CD14-positive monocyte (primary cell): ENCODE data around the gene GAMT. TPM values are rescaled to one million over a fixed set of nuclear protein-coding genes. Genes with fewer than 3 reads are reported as not detected.

Source experiments
- DNase-seq, 3 donors: peaks; one replicate each; pipeline ENCODE4 v3.0.0-alpha.2; 2011 to 2022
- H2AFZ ChIP-seq: 2 replicates; pipeline ENCODE4 v1.6.0; 2012; ENCODE audit warnings: mild to moderate bottlenecking, low read depth, low read length, inconsistent platforms; ENCODE audit not compliant: insufficient read depth, poor library complexity, severe bottlenecking
- H3K27ac ChIP-seq, 2 donors: 1 replicate in 1 of 2; 2 replicates in 1 of 2; pipeline ENCODE4 v1.5.1; 2012 to 2013; ENCODE audit warnings: low read length in 2 of 2, control low read depth in 1 of 2, inconsistent platforms in 1 of 2, low read depth in 1 of 2, mild to moderate bottlenecking in 1 of 2
- H3K27me3 ChIP-seq, 2 donors: one replicate each; pipeline versions ENCODE4 v1.6.0 to v1.6.1; 2011 to 2013; ENCODE audit warnings: low read length in 2 of 2; ENCODE audit not compliant: control insufficient read depth in 2 of 2, insufficient read depth in 2 of 2
- H3K36me3 ChIP-seq, 2 donors: replicated peaks in 1 of 2; 1 replicate in 1 of 2; 2 replicates in 1 of 2; pipeline versions ENCODE4 v1.5.1 to v1.6.1; 2012 to 2013; ENCODE audit warnings: low read length in 2 of 2, control low read depth in 1 of 2, inconsistent platforms in 1 of 2, mild to moderate bottlenecking in 1 of 2; ENCODE audit not compliant: insufficient read depth in 2 of 2, control insufficient read depth in 1 of 2
- H3K4me1 ChIP-seq, 2 donors: 1 replicate in 1 of 2; 2 replicates in 1 of 2; pipeline versions ENCODE4 v1.5.1 to v1.6.1; 2012 to 2013; ENCODE audit warnings: low read length in 2 of 2, control low read depth in 1 of 2, inconsistent platforms in 1 of 2, mild to moderate bottlenecking in 1 of 2, moderate library complexity in 1 of 2; ENCODE audit not compliant: insufficient read depth in 2 of 2, control insufficient read depth in 1 of 2
- H3K4me2 ChIP-seq: replicated peaks from 2 replicates; pipeline ENCODE3; 2012; ENCODE audit warnings: low read length, moderate library complexity, mild to moderate bottlenecking; ENCODE audit not compliant: poor library complexity, severe bottlenecking; ENCODE audit errors: extremely low read depth
- H3K4me3 ChIP-seq, 3 experiments: fragments of 200-600 bp in 1 of 3; sonication (generic) in 1 of 3; replicated peaks in 1 of 3; 1 replicate in 2 of 3; 2 replicates in 1 of 3; pipeline ENCODE4 v1.5.1; 2011 to 2013; ENCODE audit warnings: low read length in 3 of 3, mild to moderate bottlenecking in 3 of 3, control low read depth in 2 of 3, low read depth in 2 of 3, inconsistent platforms in 1 of 3, moderate library complexity in 1 of 3
- H3K79me2 ChIP-seq: 2 replicates; pipeline ENCODE4 v1.6.0; 2012; ENCODE audit warnings: mild to moderate bottlenecking, control low read depth, inconsistent platforms, low read length, moderate library complexity; ENCODE audit not compliant: insufficient read depth
- H3K9ac ChIP-seq: 2 replicates; pipeline ENCODE4 v1.6.0; 2017; ENCODE audit warnings: low read length, mild to moderate bottlenecking; ENCODE audit not compliant: insufficient read depth, poor library complexity, severe bottlenecking
- H3K9me3 ChIP-seq, 2 donors: replicated peaks in 1 of 2; 1 replicate in 1 of 2; 2 replicates in 1 of 2; pipeline versions ENCODE4 v1.5.1 to v1.6.1; 2012 to 2013; ENCODE audit warnings: low read length in 2 of 2, control low read depth in 1 of 2; ENCODE audit not compliant: control insufficient read depth in 1 of 2, insufficient read depth in 1 of 2
- H4K20me1 ChIP-seq: 2 replicates; pipeline ENCODE4 v1.6.0; 2012; ENCODE audit warnings: mild to moderate bottlenecking, low read length, control low read depth, moderate library complexity; ENCODE audit not compliant: insufficient read depth
- H3K27ac Mint-ChIP-seq, 7 donors: one replicate each; pipeline ENCODE4 v1.8.0; 2020; ENCODE audit warnings: mild to moderate bottlenecking in 7 of 7, mixed read lengths in 7 of 7, moderate library complexity in 6 of 7, inconsistent platforms in 2 of 7
- H3K27me3 Mint-ChIP-seq, 3 donors: one replicate each; pipeline ENCODE4 v1.8.0; 2021 to 2022; ENCODE audit warnings: low read depth in 3 of 3, mild to moderate bottlenecking in 3 of 3, mixed read lengths in 3 of 3, moderate library complexity in 3 of 3, inconsistent platforms in 1 of 3
- H3K36me3 Mint-ChIP-seq, 2 donors: one replicate each; pipeline ENCODE4 v1.8.0; 2020; ENCODE audit warnings: mixed read lengths in 2 of 2, inconsistent platforms in 1 of 2, mild to moderate bottlenecking in 1 of 2
- H3K4me1 Mint-ChIP-seq: one replicate; pipeline ENCODE4 v1.8.0; 2020; ENCODE audit warnings: mild to moderate bottlenecking, mixed read lengths
- H3K4me3 Mint-ChIP-seq, 2 donors: one replicate each; pipeline ENCODE4 v1.8.0; 2020; ENCODE audit warnings: mild to moderate bottlenecking in 2 of 2, mixed read lengths in 2 of 2, moderate library complexity in 1 of 2
- H3K9me3 Mint-ChIP-seq, 7 donors: one replicate each; pipeline ENCODE4 v1.8.0; 2020 to 2022; ENCODE audit warnings: mixed read lengths in 7 of 7, mild to moderate bottlenecking in 6 of 7, moderate library complexity in 6 of 7, inconsistent platforms in 2 of 7
- CTCF ChIP-seq: fragments of 200-600 bp; IDR thresholded peaks from one replicate; pipeline ENCODE4 v1.8.0; 2022; ENCODE audit warnings: antibody characterized with exemption, mild to moderate bottlenecking
- WGBS: methylation state at CpG from one replicate; pipeline ENCODE4 v1.1.5; 2013; ENCODE audit warnings: missing lambda C conversion rate; ENCODE audit not compliant: insufficient coverage; 5-methylcytosine and 5-hydroxymethylcytosine counted together
- intact Hi-C, 2 donors: fragments of 100-400 bp; cut with micrococcal nuclease; formaldehyde crosslinking; loops; one replicate each; pipeline versions ENCODE4 v1.15.0 to v1.15.1; 2023
- polyA plus RNA-seq, 3 donors: library from polyadenylated mRNA; depleted of rRNA in 1 of 3; unstranded in 2 of 3; stranded (reverse) in 1 of 3; fragments of 300-500 nt in 2 of 3; fragments of >200 nt in 1 of 3; fragmentation: Illumina TruSeq in 2 of 3; gene quantifications; 1 replicate in 2 of 3; 2 replicates in 1 of 3; pipeline ENCODE4 v1.2.3, GENCODE V29; 2012 to 2021

GAMT gene
- polyA plus RNA-seq, 3 donors = 0.95 to 1.3 (median 0.96) TPM

- no peak overlapping the region for H3K4me2 ChIP-seq
- H3K79me2 ChIP-seq = peaks cover 28% of the 10 kb centered on the region
- Mint-ChIP-seq H3K9me3 (no peaks in the 10 kb centered on the region), H3K36me3 (peaks cover 57 to 88% of the 10 kb centered on the region in 2 donors), H3K27me3 (no peaks in the 10 kb centered on the region), H3K4me3 (no peak overlapping the region), H3K4me1 (no peaks in the 10 kb centered on the region), H3K27ac (peak overlapping the region in 1 of 7 donors; percentile 25)
- no peaks in the 10 kb centered on the region for H3K4me1 ChIP-seq
- no peak overlapping the region for H3K4me3 ChIP-seq
- H3K36me3 ChIP-seq = peaks cover 82 to 94% of the 10 kb centered on the region in 2 donors
- TF ChIP-seq CTCF = no peak
- H3K9me3 ChIP-seq = no peaks in the 10 kb centered on the region
- H3K9ac ChIP-seq = no peak overlapping the region
- no peak for DNase-seq
- no peak overlapping the region for H3K27ac ChIP-seq
- peaks cover 87% of the 10 kb centered on the region for H4K20me1 ChIP-seq
- intact Hi-C loops = loop anchor here in 1 of 2 donors (1.0 kb wide), 1 partner anchor 8 kb away; no protein-coding TSS in a partner anchor
- 96% methylated on average over 24 of the region's 27 CpGs for WGBS
- H3K27me3 ChIP-seq = no peaks in the 10 kb centered on the region
- no peak overlapping the region for H2AFZ ChIP-seq
Measured at GRCh38 chr19:1427221-1427920, 26.0 kb upstream of the GAMT start.

GRCh38 chr19:1426736-1427135 lies 25.4 kb upstream of the GAMT start:
- no peaks in the 10 kb centered on the region for H3K4me1 Mint-ChIP-seq
- H3K36me3 Mint-ChIP-seq = peaks cover 54 to 88% of the 10 kb centered on the region in 2 donors
- Histone ChIP-seq H3K4me1 (no peaks in the 10 kb centered on the region), H3K9me3 (no peaks in the 10 kb centered on the region), H3K27ac (no peak overlapping the region), H4K20me1 (peaks cover 87% of the 10 kb centered on the region), H3K4me3 (no peak overlapping the region), H2AFZ (no peak overlapping the region), H3K9ac (no peak overlapping the region), H3K79me2 (peaks cover 29% of the 10 kb centered on the region), H3K27me3 (no peaks in the 10 kb centered on the region), H3K36me3 (peaks cover 82 to 94% of the 10 kb centered on the region in 2 donors), H3K4me2 (no peak overlapping the region)
- no peak for DNase-seq
- 96% methylated on average over 6 of the region's 9 CpGs for WGBS
- intact Hi-C loops = loop anchor here in 1 of 2 donors (1.0 kb wide), 1 partner anchor 7 kb away; no protein-coding TSS in a partner anchor
- no peak for TF ChIP-seq CTCF
- no peaks in the 10 kb centered on the region for H3K9me3 Mint-ChIP-seq
- H3K4me3 Mint-ChIP-seq = no peak overlapping the region
- no peak overlapping the region for H3K27ac Mint-ChIP-seq
- no peaks in the 10 kb centered on the region for H3K27me3 Mint-ChIP-seq
